Measurements from ENCODE around the gene SOX5. TPM values are rescaled to one million over a fixed set of nuclear protein-coding genes. Genes with fewer than 3 reads are reported as not detected.

SOX5 gene
- total RNA-seq, 1 donor from 2014 or later, result 20.1 TPM

DNA sequence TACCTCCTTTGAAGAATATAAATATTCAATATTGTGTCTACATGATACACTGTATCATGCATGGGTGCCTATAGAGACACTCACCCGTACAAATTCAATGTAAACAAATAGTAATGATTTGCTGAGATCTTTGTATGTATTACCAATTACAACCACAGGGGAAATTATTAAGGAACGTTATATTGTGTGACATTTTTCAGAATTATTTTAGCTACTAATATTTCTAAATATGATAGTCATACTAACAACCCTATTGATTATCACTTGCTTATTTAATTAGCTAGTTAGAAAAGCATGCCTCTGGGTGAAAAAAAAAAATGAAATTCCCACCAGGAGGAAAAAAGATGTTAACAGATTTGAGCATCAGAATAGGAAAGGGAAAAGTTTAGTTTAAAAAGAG is 2.1 kb downstream of the SOX5 start:
- intact Hi-C loops (cut with DNase I), result no loop called here
- Histone ChIP-seq H3K4me3 (no peak overlapping the region), H3K27ac (no peak overlapping the region), H3K4me1 (no peaks in the 10 kb centered on the region), H3K9me3 (no peaks in the 10 kb centered on the region), H3K27me3 (no peaks in the 10 kb centered on the region), H3K36me3 (no peaks in the 10 kb centered on the region)
- DNase-seq, result no peak
- no peak for TF ChIP-seq CTCF (IDR thresholded peaks at IDR 0.05)
- ATAC-seq, result no peak

- DNase-seq (no peak), ATAC-seq (no peak)
- Histone ChIP-seq H3K27ac (no peak overlapping the region), H3K36me3 (no peaks in the 10 kb centered on the region), H3K4me1 (no peaks in the 10 kb centered on the region), H3K9me3 (no peaks in the 10 kb centered on the region), H3K4me3 (no peak overlapping the region), H3K27me3 (no peaks in the 10 kb centered on the region)
- intact Hi-C loops (cut with DNase I), result no loop called here
- no peak for TF ChIP-seq CTCF (IDR thresholded peaks at IDR 0.05)
These were observed 4.2 kb downstream of the SOX5 start for GRCh38 chr12:23945249-23945648.

DNA sequence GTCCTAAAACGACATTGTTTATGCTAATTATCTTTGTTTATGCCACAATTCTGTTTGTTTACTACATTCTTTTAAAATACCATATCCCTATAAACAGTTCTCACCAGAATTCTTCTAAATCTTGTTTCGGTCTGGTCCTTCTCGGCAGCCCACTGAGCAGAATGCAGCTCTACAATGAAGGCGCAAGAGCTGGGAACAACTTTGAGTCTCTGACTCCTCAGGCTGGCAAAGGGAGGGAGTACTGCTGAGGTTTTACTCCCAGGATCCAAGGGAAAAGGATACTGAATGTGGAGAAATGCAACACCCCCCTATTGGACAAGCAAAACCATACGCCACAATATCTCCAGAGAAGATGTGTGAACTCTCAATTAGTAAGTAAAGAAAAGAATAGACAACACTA is 5.4 kb downstream of the SOX5 start:
- Histone ChIP-seq H3K9me3 (no peaks in the 10 kb centered on the region), H3K4me1 (no peaks in the 10 kb centered on the region), H3K27me3 (no peaks in the 10 kb centered on the region), H3K4me3 (no peak overlapping the region), H3K27ac (no peak overlapping the region), H3K36me3 (no peaks in the 10 kb centered on the region)
- no peak for ATAC-seq
- DNase-seq, result no peak
- intact Hi-C loops (cut with DNase I), result no loop called here
- TF ChIP-seq CTCF (IDR thresholded peaks at IDR 0.05), result no peak

GRCh38 chr12:23942841-23943240 is 6.6 kb downstream of the SOX5 start:
- ATAC-seq, result no peak
- intact Hi-C loops (cut with DNase I), result no loop called here
- Histone ChIP-seq H3K36me3 (no peaks in the 10 kb centered on the region), H3K27me3 (no peaks in the 10 kb centered on the region), H3K4me3 (no peak overlapping the region), H3K9me3 (no peaks in the 10 kb centered on the region), H3K27ac (no peak overlapping the region), H3K4me1 (no peaks in the 10 kb centered on the region)
- no peak for TF ChIP-seq CTCF (IDR thresholded peaks at IDR 0.05)
- no peak for DNase-seq

- no peaks in the 10 kb centered on the region for H3K27me3 ChIP-seq
- intact Hi-C loops (cut with DNase I), result no loop called here
- no peak overlapping the region for H3K4me3 ChIP-seq
These were observed 7.7 kb downstream of the SOX5 start for GRCh38 chr12:23941780-23942179.

More at GRCh38 chr12:23941780-23942179, 7.7 kb downstream of the SOX5 start:
- no peaks in the 10 kb centered on the region for H3K4me1 ChIP-seq
- no peaks in the 10 kb centered on the region for H3K36me3 ChIP-seq
- DNase-seq (no peak), ATAC-seq (no peak)
- no peak for TF ChIP-seq CTCF (IDR thresholded peaks at IDR 0.05)
- no peak overlapping the region for H3K27ac ChIP-seq
- H3K9me3 ChIP-seq, result no peaks in the 10 kb centered on the region

Measured in upper lobe of right lung (tissue), 1 donor.